GM23338 (cell line): ENCODE measurements around the gene SLC45A3.

Experiments
- CREB1 ChIP-seq: fragments of 250-450 bp; sonication (Bioruptor Pico); IDR thresholded peaks from 2 replicates; pipeline ENCODE4 v1.5.0; 2020; ENCODE audit warnings: low read depth, mild to moderate bottlenecking, moderate library complexity
- EZH2 ChIP-seq: fragments of 200-600 bp; sonication (generic); IDR thresholded peaks from one replicate; pipeline ENCODE4 v1.8.0; 2017; ENCODE audit warnings: antibody characterized with exemption, mild to moderate bottlenecking, low read depth; ENCODE audit not compliant: unreplicated experiment
- EZH2phosphoT487 ChIP-seq: fragments of 200-600 bp; sonication (generic); IDR thresholded peaks from one replicate; pipeline ENCODE4 v1.8.1; 2018; ENCODE audit warnings: antibody characterized with exemption; ENCODE audit not compliant: unreplicated experiment
- JUNB ChIP-seq: IDR thresholded peaks from one replicate; pipeline ENCODE4 v1.6.1; 2016; ENCODE audit warnings: antibody characterized with exemption; ENCODE audit not compliant: unreplicated experiment
- POLR2AphosphoS5 ChIP-seq: IDR thresholded peaks from 2 replicates; pipeline ENCODE4 v1.6.1; 2016; ENCODE audit warnings: antibody characterized with exemption, low read depth
- STAT1 ChIP-seq: IDR thresholded peaks from one replicate; pipeline ENCODE4 v1.6.1; 2016; ENCODE audit warnings: antibody characterized with exemption; ENCODE audit not compliant: unreplicated experiment
- ZNF114 ChIP-seq: fragments of 250-450 bp; sonication (Bioruptor Pico); IDR thresholded peaks from 2 replicates; pipeline ENCODE4 v1.5.0; 2020; ENCODE audit warnings: mild to moderate bottlenecking, moderate library complexity
- TF ChIP-seq, protein P1 (sequence below), 2 experiments: fragments of 200-600 bp in 1 of 2; sonication (generic) in 1 of 2; conservative IDR thresholded peaks; 2 replicates each; pipeline versions ENCODE4 v1.5.1 to v1.6.1; 2016 to 2017; ENCODE audit warnings: antibody characterized with exemption in 2 of 2, low read depth in 2 of 2, mild to moderate bottlenecking in 2 of 2, moderate library complexity in 1 of 2
- TF ChIP-seq, protein P2 (sequence below): IDR thresholded peaks from one replicate; pipeline ENCODE4 v1.6.1; 2018; ENCODE audit warnings: antibody characterized with exemption; ENCODE audit not compliant: unreplicated experiment
- TF ChIP-seq, protein P3 (sequence below): IDR thresholded peaks from 2 replicates; pipeline ENCODE4 v1.6.1; 2016; ENCODE audit warnings: antibody characterized with exemption

DNA sequence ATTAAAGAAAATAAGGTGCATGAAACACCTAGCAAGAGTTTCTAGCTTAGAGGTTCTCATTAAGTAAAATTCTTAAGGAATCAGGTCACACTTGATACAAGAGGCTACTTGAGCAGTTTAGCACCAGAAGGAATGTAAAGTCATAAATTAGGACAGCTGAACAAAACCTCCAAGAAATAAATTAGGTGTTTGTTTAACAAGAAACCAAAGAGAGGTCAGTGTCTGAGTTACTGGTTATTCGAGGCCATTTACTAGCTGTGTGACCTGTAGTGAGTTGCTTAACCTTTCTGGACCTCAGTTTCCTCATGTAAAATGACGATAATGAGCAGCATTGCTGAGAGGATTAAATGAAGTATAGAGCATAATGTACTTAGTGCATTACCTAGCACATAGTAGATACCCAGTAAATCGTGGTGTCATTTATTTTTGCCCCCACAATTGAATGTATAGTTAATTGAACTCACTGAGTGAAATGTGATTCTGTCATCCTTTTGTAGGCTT lies 47.6 kb downstream of the SLC45A3 start:
- TF ChIP-seq, protein P1, sequence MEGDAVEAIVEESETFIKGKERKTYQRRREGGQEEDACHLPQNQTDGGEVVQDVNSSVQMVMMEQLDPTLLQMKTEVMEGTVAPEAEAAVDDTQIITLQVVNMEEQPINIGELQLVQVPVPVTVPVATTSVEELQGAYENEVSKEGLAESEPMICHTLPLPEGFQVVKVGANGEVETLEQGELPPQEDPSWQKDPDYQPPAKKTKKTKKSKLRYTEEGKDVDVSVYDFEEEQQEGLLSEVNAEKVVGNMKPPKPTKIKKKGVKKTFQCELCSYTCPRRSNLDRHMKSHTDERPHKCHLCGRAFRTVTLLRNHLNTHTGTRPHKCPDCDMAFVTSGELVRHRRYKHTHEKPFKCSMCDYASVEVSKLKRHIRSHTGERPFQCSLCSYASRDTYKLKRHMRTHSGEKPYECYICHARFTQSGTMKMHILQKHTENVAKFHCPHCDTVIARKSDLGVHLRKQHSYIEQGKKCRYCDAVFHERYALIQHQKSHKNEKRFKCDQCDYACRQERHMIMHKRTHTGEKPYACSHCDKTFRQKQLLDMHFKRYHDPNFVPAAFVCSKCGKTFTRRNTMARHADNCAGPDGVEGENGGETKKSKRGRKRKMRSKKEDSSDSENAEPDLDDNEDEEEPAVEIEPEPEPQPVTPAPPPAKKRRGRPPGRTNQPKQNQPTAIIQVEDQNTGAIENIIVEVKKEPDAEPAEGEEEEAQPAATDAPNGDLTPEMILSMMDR (conservative IDR thresholded peaks at IDR 0.05; ENCODE audit: low read depth in 2 of 2): no peak
- TF ChIP-seq EZH2 (no peak), EZH2phosphoT487 (no peak), POLR2AphosphoS5 (no peak), JUNB (no peak), STAT1 (no peak), CREB1 (CRISPR knock-in tag) (no peak), ZNF114 (CRISPR knock-in tag) (no peak)
- TF ChIP-seq, protein P2, sequence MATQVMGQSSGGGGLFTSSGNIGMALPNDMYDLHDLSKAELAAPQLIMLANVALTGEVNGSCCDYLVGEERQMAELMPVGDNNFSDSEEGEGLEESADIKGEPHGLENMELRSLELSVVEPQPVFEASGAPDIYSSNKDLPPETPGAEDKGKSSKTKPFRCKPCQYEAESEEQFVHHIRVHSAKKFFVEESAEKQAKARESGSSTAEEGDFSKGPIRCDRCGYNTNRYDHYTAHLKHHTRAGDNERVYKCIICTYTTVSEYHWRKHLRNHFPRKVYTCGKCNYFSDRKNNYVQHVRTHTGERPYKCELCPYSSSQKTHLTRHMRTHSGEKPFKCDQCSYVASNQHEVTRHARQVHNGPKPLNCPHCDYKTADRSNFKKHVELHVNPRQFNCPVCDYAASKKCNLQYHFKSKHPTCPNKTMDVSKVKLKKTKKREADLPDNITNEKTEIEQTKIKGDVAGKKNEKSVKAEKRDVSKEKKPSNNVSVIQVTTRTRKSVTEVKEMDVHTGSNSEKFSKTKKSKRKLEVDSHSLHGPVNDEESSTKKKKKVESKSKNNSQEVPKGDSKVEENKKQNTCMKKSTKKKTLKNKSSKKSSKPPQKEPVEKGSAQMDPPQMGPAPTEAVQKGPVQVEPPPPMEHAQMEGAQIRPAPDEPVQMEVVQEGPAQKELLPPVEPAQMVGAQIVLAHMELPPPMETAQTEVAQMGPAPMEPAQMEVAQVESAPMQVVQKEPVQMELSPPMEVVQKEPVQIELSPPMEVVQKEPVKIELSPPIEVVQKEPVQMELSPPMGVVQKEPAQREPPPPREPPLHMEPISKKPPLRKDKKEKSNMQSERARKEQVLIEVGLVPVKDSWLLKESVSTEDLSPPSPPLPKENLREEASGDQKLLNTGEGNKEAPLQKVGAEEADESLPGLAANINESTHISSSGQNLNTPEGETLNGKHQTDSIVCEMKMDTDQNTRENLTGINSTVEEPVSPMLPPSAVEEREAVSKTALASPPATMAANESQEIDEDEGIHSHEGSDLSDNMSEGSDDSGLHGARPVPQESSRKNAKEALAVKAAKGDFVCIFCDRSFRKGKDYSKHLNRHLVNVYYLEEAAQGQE: no peak
- TF ChIP-seq, protein P3, sequence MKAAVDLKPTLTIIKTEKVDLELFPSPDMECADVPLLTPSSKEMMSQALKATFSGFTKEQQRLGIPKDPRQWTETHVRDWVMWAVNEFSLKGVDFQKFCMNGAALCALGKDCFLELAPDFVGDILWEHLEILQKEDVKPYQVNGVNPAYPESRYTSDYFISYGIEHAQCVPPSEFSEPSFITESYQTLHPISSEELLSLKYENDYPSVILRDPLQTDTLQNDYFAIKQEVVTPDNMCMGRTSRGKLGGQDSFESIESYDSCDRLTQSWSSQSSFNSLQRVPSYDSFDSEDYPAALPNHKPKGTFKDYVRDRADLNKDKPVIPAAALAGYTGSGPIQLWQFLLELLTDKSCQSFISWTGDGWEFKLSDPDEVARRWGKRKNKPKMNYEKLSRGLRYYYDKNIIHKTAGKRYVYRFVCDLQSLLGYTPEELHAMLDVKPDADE: no peak
